Tibial nerve (tissue), 4 donors: ENCODE measurements around the gene HMOX2. TPM values are rescaled to one million over a fixed set of nuclear protein-coding genes. Genes with fewer than 3 reads are reported as not detected.

Experiments
- DNase-seq, 2 donors: peaks; one replicate each; pipeline ENCODE4 v3.0.0-alpha.2; 2019; ENCODE audit warnings: low spot score in 2 of 2
- H3K27ac ChIP-seq, 4 donors: fragments of 200-600 bp; sonication (generic) in 3 of 4; one replicate each; pipeline ENCODE4 v1.5.1; 2017 to 2019; ENCODE audit warnings: mild to moderate bottlenecking in 1 of 4
- H3K27me3 ChIP-seq, 2 donors: fragments of 200-600 bp; sonication (generic) in 1 of 2; one replicate each; pipeline versions ENCODE4 v1.5.1 to v1.6.0; 2017 to 2019
- H3K36me3 ChIP-seq, 3 donors: fragments of 200-600 bp; sonication (generic); one replicate each; pipeline ENCODE4 v1.5.1; 2018 to 2019
- H3K4me1 ChIP-seq, 4 donors: fragments of 200-600 bp; sonication (generic) in 3 of 4; one replicate each; pipeline ENCODE4 v1.5.1; 2017 to 2019
- H3K4me3 ChIP-seq, 4 donors: fragments of 200-600 bp; sonication (generic) in 3 of 4; one replicate each; pipeline ENCODE4 v1.5.1; 2017 to 2019; ENCODE audit warnings: mild to moderate bottlenecking in 1 of 4, moderate library complexity in 1 of 4
- H3K9me3 ChIP-seq, 4 donors: fragments of 200-600 bp; sonication (generic) in 3 of 4; one replicate each; pipeline ENCODE4 v1.5.1; 2017 to 2019
- CTCF ChIP-seq, 5 experiments: fragments of 200-600 bp in 3 of 5; fragments of 450-650 bp in 2 of 5; sonication (generic) in 3 of 5; IDR thresholded peaks; one replicate each; pipeline ENCODE4 v1.5.1; 2016 to 2019; ENCODE audit warnings: antibody characterized with exemption in 5 of 5, mild to moderate bottlenecking in 3 of 5, moderate library complexity in 2 of 5
- EP300 ChIP-seq, 2 donors: sonication (generic); formaldehyde crosslinking; IDR thresholded peaks; one replicate each; pipeline ENCODE4 v1.6.1; 2017; ENCODE audit warnings: antibody characterized with exemption in 2 of 2, mild to moderate bottlenecking in 1 of 2
- POLR2A ChIP-seq, 2 donors: fragments of 450-650 bp; IDR thresholded peaks; one replicate each; pipeline ENCODE4 v1.6.1; 2017; ENCODE audit warnings: antibody characterized with exemption in 2 of 2, mild to moderate bottlenecking in 2 of 2, moderate library complexity in 2 of 2
- WGBS, 2 donors: methylation state at CpG; one replicate each; pipeline ENCODE4 v1.1.5; 2018; 5-methylcytosine and 5-hydroxymethylcytosine counted together
- total RNA-seq, 4 donors: library from RNA; depleted of rRNA; stranded (reverse); fragments of >200 nt; gene quantifications; one replicate each; pipeline ENCODE4 v1.1.0, GENCODE V29; 2016

Gene HMOX2
- total RNA-seq, 4 donors from 2014 or later = 55.7 to 75.6 (median 63.1) TPM

GRCh38 chr16:4494746-4495490 is 18.7 kb downstream of the HMOX2 start:
- 76 to 84% methylated on average over 6 of the region's 6 CpGs for WGBS, 2 donors
- Histone ChIP-seq H3K27me3 (no peaks in the 10 kb centered on the region), H3K27ac (no peak overlapping the region), H3K36me3 (peaks cover 0 to 28% (median 0%) of the 10 kb centered on the region in 3 donors), H3K9me3 (no peaks in the 10 kb centered on the region), H3K4me3 (no peak overlapping the region), H3K4me1 (peaks cover 0 to 21% (median 2%) of the 10 kb centered on the region in 4 donors)
- no peak for DNase-seq
- no peak for TF ChIP-seq POLR2A (IDR thresholded peaks at IDR 0.05)
- TF ChIP-seq CTCF (IDR thresholded peaks at IDR 0.05) = no peak
- no peak for TF ChIP-seq EP300 (IDR thresholded peaks at IDR 0.05)

GRCh38 chr16:4495766-4496165 is 19.6 kb downstream of the HMOX2 start:
- Histone ChIP-seq H3K9me3 (no peaks in the 10 kb centered on the region), H3K4me1 (peaks cover 0 to 29% (median 9%) of the 10 kb centered on the region in 4 donors), H3K27me3 (no peaks in the 10 kb centered on the region), H3K4me3 (no peak overlapping the region), H3K36me3 (peaks cover 0 to 28% (median 0%) of the 10 kb centered on the region in 3 donors), H3K27ac (no peak overlapping the region)
- DNase-seq = no peak
- 95 to 96% methylated on average over 2 of the region's 2 CpGs for WGBS, 2 donors
- no peak for TF ChIP-seq EP300 (IDR thresholded peaks at IDR 0.05)
- TF ChIP-seq CTCF (IDR thresholded peaks at IDR 0.05) = no peak

DNA sequence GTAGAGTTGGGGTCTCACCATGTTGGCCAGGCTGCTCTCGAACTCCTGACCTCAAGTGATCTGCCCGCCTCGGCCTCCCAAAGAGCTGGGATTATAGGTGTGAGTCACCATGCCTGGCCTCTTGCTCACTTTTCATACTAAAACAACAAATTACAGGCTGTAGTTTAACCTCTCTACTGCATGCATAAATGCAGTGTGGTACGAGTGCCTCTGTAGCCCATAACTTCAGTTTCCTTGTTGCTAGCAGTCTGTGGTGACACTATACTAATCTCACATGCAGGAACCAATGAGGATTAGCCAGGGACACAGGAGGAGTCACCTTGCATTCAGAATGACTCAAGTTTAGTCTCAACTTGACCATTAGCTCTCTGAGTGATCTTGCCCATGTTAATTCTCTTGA is 20.1 kb downstream of the HMOX2 start:
- Histone ChIP-seq H3K36me3 (peaks cover 0 to 28% (median 0%) of the 10 kb centered on the region in 3 donors), H3K27ac (no peak overlapping the region), H3K27me3 (no peaks in the 10 kb centered on the region), H3K4me1 (peaks cover 0 to 35% (median 13%) of the 10 kb centered on the region in 4 donors), H3K4me3 (no peak overlapping the region), H3K9me3 (no peaks in the 10 kb centered on the region)
- WGBS, 2 donors = 81 to 87% methylated on average over 4 of the region's 4 CpGs
- TF ChIP-seq EP300 (IDR thresholded peaks at IDR 0.05) (no peak), POLR2A (IDR thresholded peaks at IDR 0.05) (no peak), CTCF (IDR thresholded peaks at IDR 0.05) (no peak)
- no peak for DNase-seq

DNA sequence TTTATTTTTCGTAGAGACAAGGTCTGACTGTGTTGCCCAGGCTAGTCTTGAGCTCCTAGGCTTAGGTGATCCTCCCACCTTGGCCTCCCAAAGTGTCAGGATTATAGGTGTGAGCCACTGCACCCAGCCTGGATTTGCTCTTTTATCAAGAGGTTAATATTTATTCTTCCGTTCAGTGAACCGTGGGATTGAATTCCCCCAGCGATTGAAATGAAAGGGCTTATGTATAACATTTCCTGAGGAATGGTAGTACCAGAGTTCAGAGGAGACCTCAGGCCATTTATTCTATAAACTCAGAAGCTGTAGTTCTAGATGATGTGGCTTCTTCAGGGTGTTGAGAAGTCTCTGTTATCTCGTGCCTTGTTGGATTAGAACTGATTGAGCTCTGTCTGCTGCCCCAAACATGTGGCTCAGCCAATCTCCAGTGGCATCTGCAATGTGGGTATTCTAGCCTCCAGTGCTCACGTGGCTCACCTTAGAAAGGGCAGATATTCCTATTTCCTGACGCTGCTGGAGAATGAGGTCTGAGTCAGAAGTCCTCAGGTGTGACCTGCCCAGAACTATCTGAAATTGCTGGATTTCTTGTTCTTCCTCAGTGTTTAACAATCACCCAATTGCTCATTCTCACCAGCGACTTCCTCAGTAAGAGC is 22.5 kb downstream of the HMOX2 start:
- Histone ChIP-seq H3K4me3 (no peak overlapping the region), H3K27ac (no peak overlapping the region), H3K4me1 (peaks cover 0 to 55% (median 17%) of the 10 kb centered on the region in 4 donors), H3K27me3 (no peaks in the 10 kb centered on the region), H3K36me3 (peaks cover 0 to 16% (median 0%) of the 10 kb centered on the region in 3 donors), H3K9me3 (no peaks in the 10 kb centered on the region)
- no peak for DNase-seq
- TF ChIP-seq EP300 (IDR thresholded peaks at IDR 0.05) (no peak), POLR2A (IDR thresholded peaks at IDR 0.05) (no peak), CTCF (IDR thresholded peaks at IDR 0.05) (no peak)
- 77 to 80% methylated on average over 8 of the region's 8 CpGs for WGBS, 2 donors

GRCh38 chr16:4499196-4499555 is 23.0 kb downstream of the HMOX2 start:
- Histone ChIP-seq H3K4me1 (peaks cover 0 to 58% (median 20%) of the 10 kb centered on the region in 4 donors), H3K27ac (no peak overlapping the region), H3K4me3 (no peak overlapping the region), H3K9me3 (no peaks in the 10 kb centered on the region), H3K27me3 (no peaks in the 10 kb centered on the region), H3K36me3 (peaks cover 0 to 15% (median 0%) of the 10 kb centered on the region in 3 donors)
- TF ChIP-seq EP300 (IDR thresholded peaks at IDR 0.05) (no peak), CTCF (IDR thresholded peaks at IDR 0.05) (no peak), POLR2A (IDR thresholded peaks at IDR 0.05) (no peak)
- 97% methylated on average over 4 of the region's 4 CpGs for WGBS, 2 donors
- no peak for DNase-seq
